ENCODE data around the gene UBR4.

The UBR4 gene

DNA sequence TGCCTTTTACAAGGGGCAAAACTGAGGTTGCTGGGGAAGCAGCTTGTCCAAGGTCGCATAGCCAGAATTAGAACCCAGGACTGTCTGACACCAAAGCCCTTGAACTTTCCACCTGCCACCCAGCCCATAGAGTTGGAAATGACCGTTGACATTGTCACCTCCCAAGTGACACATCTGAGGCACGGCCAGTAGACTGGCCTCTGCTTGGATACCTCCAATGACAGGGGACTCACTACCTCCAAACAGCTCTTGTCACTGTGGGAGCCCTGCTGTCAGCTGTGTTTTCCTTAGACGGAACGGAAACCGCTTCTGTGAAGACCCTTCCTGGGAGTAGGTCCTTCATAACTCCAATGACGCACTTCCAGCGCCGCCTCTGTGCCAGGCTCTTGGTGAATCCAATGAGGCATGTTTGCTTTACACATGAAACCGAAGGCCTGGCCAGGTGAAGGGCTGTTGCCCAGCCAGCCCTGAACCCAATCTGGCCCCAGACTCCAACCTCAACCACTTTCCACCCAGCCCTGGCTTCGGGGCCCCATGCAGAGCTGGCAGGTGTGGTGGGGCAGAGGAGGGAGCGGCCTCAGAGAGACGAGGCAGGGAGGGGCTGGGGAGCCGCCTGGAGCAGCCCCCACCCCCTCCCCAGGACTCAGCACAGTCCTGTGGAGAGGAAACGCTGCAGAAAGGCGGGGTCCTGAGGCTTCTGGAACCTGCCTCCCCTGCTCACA lies 144.4 kb downstream of the UBR4 start:
- Histone ChIP-seq H3K4me1 (ENCODE audit: insufficient read depth, low read length) (no peaks in the 10 kb centered on the region), H3K27ac (ENCODE audit: low read length) (no peak overlapping the region), H3K9ac (ENCODE audit: low read depth, low read length) (no peak overlapping the region), H3K79me2 (ENCODE audit: insufficient read depth, low read length) (no peaks in the 10 kb centered on the region), H3K4me2 (ENCODE audit: insufficient read depth, low read length) (no peak overlapping the region), H3K4me3 (ENCODE audit: low read depth in 1 of 2, low read length in 2 of 2) (no peak overlapping the region), H2AFZ (ENCODE audit: low read depth, low read length) (no peak overlapping the region), H4K20me1 (ENCODE audit: insufficient read depth, low read length) (no peaks in the 10 kb centered on the region), H3K27me3 (ENCODE audit: insufficient read depth, low read length, poor library complexity) (no peaks in the 10 kb centered on the region), H3K9me3 (ENCODE audit: insufficient read depth, low read length, severe bottlenecking) (peaks cover 6% of the 10 kb centered on the region), H3K36me3 (ENCODE audit: insufficient read depth, low read length) (no peaks in the 10 kb centered on the region)
- DNase-seq (no peak), ATAC-seq (ENCODE audit: insufficient read depth, low read depth) (peak; percentile 37; the same call in 1 of the 3 replicates)
- TF ChIP-seq, protein P1, sequence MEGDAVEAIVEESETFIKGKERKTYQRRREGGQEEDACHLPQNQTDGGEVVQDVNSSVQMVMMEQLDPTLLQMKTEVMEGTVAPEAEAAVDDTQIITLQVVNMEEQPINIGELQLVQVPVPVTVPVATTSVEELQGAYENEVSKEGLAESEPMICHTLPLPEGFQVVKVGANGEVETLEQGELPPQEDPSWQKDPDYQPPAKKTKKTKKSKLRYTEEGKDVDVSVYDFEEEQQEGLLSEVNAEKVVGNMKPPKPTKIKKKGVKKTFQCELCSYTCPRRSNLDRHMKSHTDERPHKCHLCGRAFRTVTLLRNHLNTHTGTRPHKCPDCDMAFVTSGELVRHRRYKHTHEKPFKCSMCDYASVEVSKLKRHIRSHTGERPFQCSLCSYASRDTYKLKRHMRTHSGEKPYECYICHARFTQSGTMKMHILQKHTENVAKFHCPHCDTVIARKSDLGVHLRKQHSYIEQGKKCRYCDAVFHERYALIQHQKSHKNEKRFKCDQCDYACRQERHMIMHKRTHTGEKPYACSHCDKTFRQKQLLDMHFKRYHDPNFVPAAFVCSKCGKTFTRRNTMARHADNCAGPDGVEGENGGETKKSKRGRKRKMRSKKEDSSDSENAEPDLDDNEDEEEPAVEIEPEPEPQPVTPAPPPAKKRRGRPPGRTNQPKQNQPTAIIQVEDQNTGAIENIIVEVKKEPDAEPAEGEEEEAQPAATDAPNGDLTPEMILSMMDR (IDR thresholded peaks at IDR 0.05; ENCODE audit: borderline replicate concordance, extremely low read depth, low read length, poor library complexity, severe bottlenecking): no peak
- no peak for TF ChIP-seq EZH2 (IDR thresholded peaks at IDR 0.05; ENCODE audit: borderline replicate concordance, low read depth, low read length, severe bottlenecking)

DNA sequence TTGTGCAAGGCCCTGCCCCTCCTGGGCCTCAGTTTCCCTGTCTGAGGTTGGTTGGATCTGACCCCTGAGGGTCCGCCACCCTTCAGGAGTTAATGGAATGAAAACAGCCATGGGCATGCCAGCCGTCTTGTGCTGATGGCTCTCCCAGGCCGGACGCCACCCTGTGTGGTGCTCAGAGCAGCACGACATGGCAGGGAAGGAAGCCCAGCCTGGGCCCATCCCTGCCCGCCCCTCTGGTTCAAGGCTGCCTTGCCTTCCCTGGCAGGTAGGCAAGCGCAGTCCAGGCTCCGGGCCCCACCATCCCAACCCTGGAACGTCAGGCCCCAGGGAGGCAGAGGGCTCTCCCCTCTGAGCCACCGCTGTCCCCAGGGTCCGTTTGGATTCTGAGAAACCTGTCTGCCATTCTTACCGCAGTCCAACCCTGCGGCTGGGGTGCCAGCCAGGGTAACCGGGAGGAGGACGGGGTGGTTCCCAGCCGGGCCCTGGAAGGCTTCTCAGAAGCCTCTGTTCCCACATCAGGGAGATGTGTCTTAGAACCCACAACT lies 145.1 kb downstream of the UBR4 start:
- Histone ChIP-seq H3K79me2 (ENCODE audit: insufficient read depth, low read length) (no peaks in the 10 kb centered on the region), H3K36me3 (ENCODE audit: insufficient read depth, low read length) (no peaks in the 10 kb centered on the region), H4K20me1 (ENCODE audit: insufficient read depth, low read length) (no peaks in the 10 kb centered on the region), H2AFZ (ENCODE audit: low read depth, low read length) (no peak overlapping the region), H3K4me1 (ENCODE audit: insufficient read depth, low read length) (no peaks in the 10 kb centered on the region), H3K27me3 (ENCODE audit: insufficient read depth, low read length, poor library complexity) (no peaks in the 10 kb centered on the region), H3K9ac (ENCODE audit: low read depth, low read length) (no peak overlapping the region), H3K27ac (ENCODE audit: low read length) (no peak overlapping the region), H3K4me3 (ENCODE audit: low read depth in 1 of 2, low read length in 2 of 2) (no peak overlapping the region), H3K4me2 (ENCODE audit: insufficient read depth, low read length) (no peak overlapping the region), H3K9me3 (ENCODE audit: insufficient read depth, low read length, severe bottlenecking) (peaks cover 6% of the 10 kb centered on the region)
- DNase-seq: no peak
- TF ChIP-seq EZH2 (IDR thresholded peaks at IDR 0.05; ENCODE audit: borderline replicate concordance, low read depth, low read length, severe bottlenecking): no peak
- TF ChIP-seq, protein P1 (IDR thresholded peaks at IDR 0.05; ENCODE audit: borderline replicate concordance, extremely low read depth, low read length, poor library complexity, severe bottlenecking): no peak
- ATAC-seq (ENCODE audit: insufficient read depth, low read depth): no peak

DNA sequence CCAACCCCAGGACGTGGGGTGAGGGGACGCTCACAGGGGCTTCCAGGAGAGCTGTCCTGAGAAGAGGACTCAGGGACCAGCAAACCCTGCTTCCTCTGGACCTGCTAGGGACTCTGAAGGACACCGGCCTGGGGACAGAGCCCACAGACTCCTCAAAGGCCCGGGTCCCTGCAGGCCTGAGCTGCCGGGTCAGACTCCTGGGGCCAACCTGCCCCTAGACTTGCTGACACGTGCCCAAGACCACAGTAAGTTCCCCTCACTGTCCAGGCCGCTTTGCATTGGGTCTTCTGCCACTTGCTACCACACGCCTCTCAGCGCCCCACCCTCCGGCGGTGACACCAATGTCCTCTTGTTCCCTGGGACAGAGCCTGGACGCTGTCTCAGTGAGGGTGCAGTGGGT lies 146.9 kb downstream of the UBR4 start:
- no peaks in the 10 kb centered on the region for H3K79me2 ChIP-seq (ENCODE audit: insufficient read depth, low read length)
- no peak overlapping the region for H3K27ac ChIP-seq (ENCODE audit: low read length)
- TF ChIP-seq, protein P1 (IDR thresholded peaks at IDR 0.05; ENCODE audit: borderline replicate concordance, extremely low read depth, low read length, poor library complexity, severe bottlenecking): no peak
- TF ChIP-seq EZH2 (IDR thresholded peaks at IDR 0.05; ENCODE audit: borderline replicate concordance, low read depth, low read length, severe bottlenecking): no peak
- H3K4me2 ChIP-seq (ENCODE audit: insufficient read depth, low read length): no peak overlapping the region
- no peaks in the 10 kb centered on the region for H3K4me1 ChIP-seq (ENCODE audit: insufficient read depth, low read length)
- H3K9ac ChIP-seq (ENCODE audit: low read depth, low read length): no peak overlapping the region
- H3K4me3 ChIP-seq (ENCODE audit: low read depth in 1 of 2, low read length in 2 of 2): no peak overlapping the region
- DNase-seq: no peak
- H3K9me3 ChIP-seq (ENCODE audit: insufficient read depth, low read length, severe bottlenecking): peaks cover 6% of the 10 kb centered on the region
- no peaks in the 10 kb centered on the region for H3K27me3 ChIP-seq (ENCODE audit: insufficient read depth, low read length, poor library complexity)
- H3K36me3 ChIP-seq (ENCODE audit: insufficient read depth, low read length): no peaks in the 10 kb centered on the region
- no peak for ATAC-seq (ENCODE audit: insufficient read depth, low read depth)
- H2AFZ ChIP-seq (ENCODE audit: low read depth, low read length): no peak overlapping the region
- H4K20me1 ChIP-seq (ENCODE audit: insufficient read depth, low read length): no peaks in the 10 kb centered on the region
